RWPE1 (cell line): ENCODE data around the gene SRSF1.

Source experiments
- CTCF ChIA-PET: fragments of 350-600 bp; sonication (Branson Sonifier 250); formaldehyde crosslinking; extraction: SDS; loops from one replicate; lab custom pipeline; 2021; lab: Yijun Ruan, JAX
- POLR2A ChIA-PET: fragments of 400-600 bp; formaldehyde crosslinking; extraction: SDS; loops from one replicate; lab custom pipeline; 2020; ENCODE audit warnings: antibody characterized with exemption; ENCODE audit not compliant: low non-redundant PET; lab: Yijun Ruan, JAX
- DNase-seq: peaks from one replicate; pipeline ENCODE4 v3.0.0; 2012; ENCODE audit warnings: low spot score
- H3K27ac ChIP-seq: fragments of 450-650 bp; 2 replicates; pipeline ENCODE4 v1.5.1; 2017
- CTCF ChIP-seq: fragments of 450-650 bp; conservative IDR thresholded peaks from 2 replicates; pipeline ENCODE4 v1.5.1; 2017; ENCODE audit warnings: low read depth, mild to moderate bottlenecking

Gene SRSF1

GRCh38 chr17:57994436-57994835 lies 12.6 kb downstream of the SRSF1 start:
- H3K27ac ChIP-seq, result no peak overlapping the region
- no peak for TF ChIP-seq CTCF
- ChIA-PET POLR2A (no interaction called here), CTCF (interaction anchor here (0.5 to 1.1 kb wide), 5 partner anchors 41 to 143 kb away, joined by 3 to 9 read pairs (median 3); no protein-coding TSS in a partner anchor)
- DNase-seq, result no peak

- CTCF ChIA-PET, result interaction anchor here (0.5 to 1.4 kb wide), 5 partner anchors 108 to 135 kb away, joined by 3 to 7 read pairs (median 3); no protein-coding TSS in a partner anchor
- no peak for TF ChIP-seq CTCF
- DNase-seq, result no peak
Observed at GRCh38 chr17:57993471-57994365, 13.3 kb downstream of the SRSF1 start.

DNA sequence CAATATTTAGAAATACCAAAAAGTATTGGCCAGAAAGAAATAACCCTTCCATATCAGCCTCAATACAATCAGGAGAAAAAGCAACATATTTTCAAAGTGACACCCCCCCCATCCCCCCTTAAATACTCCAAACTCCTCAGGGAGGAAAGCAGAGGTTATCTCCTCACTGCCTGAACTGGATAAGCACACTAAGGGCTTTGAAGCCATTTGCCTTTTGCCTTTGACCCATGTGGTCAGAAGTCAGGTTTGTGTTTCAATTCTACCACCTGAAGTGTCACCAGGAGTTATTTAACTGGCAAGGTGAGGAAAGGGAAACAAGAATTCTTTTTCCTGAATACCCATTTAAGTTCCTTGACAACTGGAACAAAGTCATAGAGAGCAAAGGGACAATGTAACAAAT lies 15.5 kb downstream of the SRSF1 start:
- TF ChIP-seq CTCF, result no peak
- no peak for DNase-seq
- ChIA-PET POLR2A (no interaction called here), CTCF (interaction anchor here (0.6 to 0.7 kb wide), 2 partner anchors 10 to 159 kb away, joined by 3 to 5 read pairs; no protein-coding TSS in a partner anchor)
- no peak overlapping the region for H3K27ac ChIP-seq

More at GRCh38 chr17:57993471-57994365, 13.3 kb downstream of the SRSF1 start:
- peak overlapping the region; percentile 40 for H3K27ac ChIP-seq
- POLR2A ChIA-PET, result no interaction called here

DNA sequence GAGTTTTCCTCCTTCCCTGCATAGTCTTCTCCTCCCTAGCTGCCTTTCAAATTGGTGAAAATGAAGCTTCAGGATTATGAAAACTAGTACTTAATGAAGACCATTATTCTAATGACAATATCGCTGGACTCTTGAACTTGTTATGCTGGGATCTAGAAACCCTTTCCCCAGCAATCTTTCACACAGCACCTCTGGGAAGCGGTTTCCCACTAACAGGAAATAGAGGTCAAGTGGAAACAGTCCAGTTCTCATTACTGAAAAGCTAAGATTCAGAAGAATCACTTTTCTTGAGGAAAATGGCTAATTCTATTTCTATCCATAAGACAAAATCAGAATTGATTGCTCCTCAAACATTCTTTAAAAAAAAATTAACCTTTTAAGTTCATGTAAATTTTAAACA lies 17.0 kb downstream of the SRSF1 start:
- no peak for DNase-seq
- ChIA-PET POLR2A (no interaction called here), CTCF (interaction anchor here (1.3 kb wide), 1 partner anchor 9 kb away, joined by 3 read pairs; no protein-coding TSS in a partner anchor)
- no peak for TF ChIP-seq CTCF
- no peak overlapping the region for H3K27ac ChIP-seq

DNA sequence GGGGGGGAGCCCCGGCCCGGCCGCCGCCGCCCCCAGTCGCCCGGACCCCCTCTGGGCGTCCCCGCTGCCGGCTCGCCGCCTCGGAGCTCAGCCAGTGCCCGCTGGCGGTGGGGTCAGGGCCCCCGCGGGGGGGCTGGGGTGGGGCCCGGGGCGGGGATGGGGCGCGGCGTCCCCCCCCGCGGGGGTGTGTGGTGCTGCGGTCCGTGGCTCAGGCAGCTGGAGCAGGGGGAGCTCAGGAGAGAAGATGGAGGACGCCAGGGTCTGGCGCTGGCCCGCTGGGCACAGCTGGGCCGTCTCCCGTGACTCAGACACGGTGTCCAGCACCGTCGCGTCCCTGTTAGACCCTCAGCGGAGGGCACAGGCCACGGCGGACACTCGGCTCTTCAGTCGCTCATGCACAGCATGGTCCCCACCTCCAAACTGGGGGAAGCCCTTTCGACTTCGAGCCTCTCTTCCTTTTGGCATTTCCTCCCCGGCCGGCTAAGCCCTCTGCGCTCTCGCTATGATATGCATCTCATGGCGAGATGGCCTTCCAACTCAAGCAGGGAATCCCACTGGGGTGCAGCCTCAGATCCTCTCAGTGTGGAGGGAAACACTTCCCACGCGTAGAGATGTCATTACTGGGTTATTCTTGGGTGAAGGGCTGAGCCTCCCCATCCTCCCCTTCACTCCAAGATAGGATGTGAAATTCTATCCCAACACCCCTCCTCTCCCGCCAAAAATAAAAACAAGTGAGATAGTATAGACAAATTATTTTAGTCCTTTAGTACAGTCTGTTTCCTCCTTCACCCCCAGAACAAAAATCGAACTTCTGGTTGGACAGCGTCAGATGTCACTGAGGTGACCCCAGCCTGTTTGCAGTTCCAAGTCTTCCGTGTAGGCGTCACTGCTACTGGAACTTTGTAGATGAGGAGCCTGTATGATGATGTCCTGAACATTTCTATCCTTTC lies 18.5 kb downstream of the SRSF1 start:
- DNase-seq, result peak; percentile 87
- H3K27ac ChIP-seq, result peak overlapping the region; percentile 98
- POLR2A ChIA-PET, result interaction anchor here (1.0 kb wide), 1 partner anchor 40 kb away, joined by 3 read pairs; no protein-coding TSS in a partner anchor
- no peak for TF ChIP-seq CTCF
- CTCF ChIA-PET, result interaction anchor here (0.6 to 0.9 kb wide), 3 partner anchors 11 to 131 kb away, joined by 3 to 4 read pairs (median 3); no protein-coding TSS in a partner anchor
